HG02840 (cell line): ENCODE results near the gene MOCS2.

Source experiments
- ATAC-seq: cut with Tn5 transposase; IDR thresholded peaks from one replicate; pipeline ENCODE4 v1.9.1; 2021; ENCODE audit warnings: mild to moderate bottlenecking, moderate library complexity, moderate number of reproducible peaks; ENCODE audit not compliant: unreplicated experiment, low FRiP score

MOCS2 gene

DNA sequence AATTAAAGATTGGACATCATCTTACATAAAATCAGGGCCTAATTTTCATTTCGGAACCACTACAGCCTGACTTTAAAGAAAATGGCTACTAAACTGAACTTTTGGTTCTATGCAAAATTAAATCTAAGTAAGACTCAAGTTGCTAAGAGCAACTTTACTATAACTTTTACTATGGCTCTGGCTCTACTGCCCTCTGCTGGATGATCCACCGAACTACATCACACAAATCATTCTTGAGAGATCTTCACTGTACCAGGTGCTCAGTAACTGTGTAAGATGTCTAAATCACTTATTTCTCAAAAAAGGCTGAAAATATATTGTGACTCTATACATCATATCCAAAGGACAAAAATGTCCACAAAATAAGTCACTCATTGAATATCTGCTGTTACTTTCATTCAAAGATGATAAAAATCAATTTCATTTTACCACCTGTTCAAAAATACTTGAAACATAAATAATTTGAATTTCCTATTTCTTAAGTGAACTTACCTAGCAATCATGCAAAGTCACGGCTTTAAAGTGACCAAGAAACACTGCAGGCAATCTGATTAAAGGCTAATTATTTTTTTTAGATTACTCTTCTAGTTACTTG lies 13.5 kb downstream of the MOCS2 start:
- peak; percentile 51 for ATAC-seq

DNA sequence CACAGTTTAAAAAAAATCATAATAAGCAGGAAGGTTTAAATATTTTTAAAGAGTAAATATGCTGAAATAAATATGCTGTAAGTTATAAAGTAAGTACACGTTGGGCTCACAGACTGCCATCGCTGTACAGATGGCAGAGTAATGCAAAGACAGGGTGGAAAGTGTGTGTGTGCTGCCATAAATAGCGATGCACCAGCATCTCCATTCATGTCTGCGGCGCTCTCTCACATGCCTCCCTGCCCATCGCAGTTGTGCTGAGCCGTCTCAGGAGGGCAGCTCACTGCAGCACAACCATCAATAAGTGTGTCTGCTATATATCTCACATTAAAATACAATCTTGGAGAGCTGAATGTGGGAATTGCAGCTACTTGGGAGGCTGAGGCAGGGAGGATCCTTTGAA lies 14.3 kb downstream of the MOCS2 start:
- no peak for ATAC-seq

DNA sequence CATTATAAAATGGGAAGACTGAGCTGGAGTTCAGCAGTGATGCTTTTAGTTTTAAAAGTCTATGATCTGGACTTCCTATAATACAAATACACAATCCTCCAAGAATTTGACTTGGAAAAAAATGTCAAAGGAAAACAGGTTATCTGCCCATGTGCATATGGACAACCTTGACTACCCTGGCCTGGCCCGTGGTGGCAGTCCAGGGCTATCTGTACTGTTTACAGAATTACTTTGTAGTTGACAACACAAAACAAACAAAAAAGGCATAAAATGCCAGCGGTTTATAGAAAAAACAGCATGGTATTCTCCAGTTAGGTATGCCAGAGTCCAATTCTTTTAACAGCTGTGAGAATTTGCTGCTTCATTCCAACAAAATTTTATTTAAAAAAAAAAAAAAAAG lies 17.3 kb downstream of the MOCS2 start:
- ATAC-seq: no peak

GRCh38 chr5:53091289-53091688 lies 18.3 kb downstream of the MOCS2 start:
- no peak for ATAC-seq

- ATAC-seq: no peak
Observed at GRCh38 chr5:53090229-53090628, 19.3 kb downstream of the MOCS2 start.

DNA sequence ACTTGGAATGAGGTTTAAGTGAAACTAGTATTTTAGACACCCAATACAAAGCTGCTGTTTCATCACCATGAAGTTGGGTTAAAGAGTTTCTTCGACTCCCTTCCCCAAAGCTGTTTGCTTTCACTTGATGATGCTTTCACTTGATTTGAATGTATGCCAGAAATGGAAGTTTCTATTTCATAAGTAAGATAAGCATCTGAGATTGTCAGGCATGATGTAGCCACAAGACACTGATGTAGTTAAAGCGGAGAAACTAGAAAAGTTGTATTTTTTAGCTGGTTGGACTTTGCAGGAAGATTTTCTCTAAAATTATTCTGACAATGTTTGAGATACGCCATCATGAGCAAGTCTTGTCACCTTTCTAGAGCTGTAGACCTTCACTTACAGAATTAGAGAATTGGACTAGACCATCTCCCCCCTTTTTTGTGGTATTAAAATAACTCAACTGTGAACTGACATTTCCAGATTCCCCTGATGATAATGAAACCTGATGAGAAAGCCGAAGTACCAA lies 20.0 kb downstream of the MOCS2 start:
- peak; percentile 86 for ATAC-seq

DNA sequence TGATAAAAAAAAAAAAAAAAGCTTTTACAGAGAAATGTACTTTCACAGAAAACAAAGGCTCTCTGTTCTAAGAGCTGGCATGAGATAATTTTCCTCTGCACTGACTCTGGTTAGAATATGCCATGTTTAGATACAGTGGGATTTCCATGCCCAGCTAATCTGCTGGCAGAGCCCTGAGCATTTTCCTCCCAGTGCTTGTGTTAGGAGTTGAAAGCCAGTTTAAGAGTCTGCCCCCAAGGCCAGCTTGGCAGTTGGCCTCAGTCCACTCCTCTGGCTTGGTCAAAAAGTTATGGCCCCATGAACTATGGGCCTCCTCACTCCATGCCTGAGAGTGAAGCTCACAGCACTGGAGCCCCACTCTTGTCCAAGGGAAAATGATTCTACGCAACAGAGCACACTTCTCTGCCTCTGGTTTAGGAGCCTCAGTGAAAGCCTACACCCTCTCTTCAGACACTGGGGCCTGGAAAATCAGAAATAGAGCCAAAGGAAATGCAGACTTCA lies 21.9 kb downstream of the MOCS2 start:
- no peak for ATAC-seq

GRCh38 chr5:53087171-53087570 lies 22.4 kb downstream of the MOCS2 start:
- ATAC-seq: no peak

DNA sequence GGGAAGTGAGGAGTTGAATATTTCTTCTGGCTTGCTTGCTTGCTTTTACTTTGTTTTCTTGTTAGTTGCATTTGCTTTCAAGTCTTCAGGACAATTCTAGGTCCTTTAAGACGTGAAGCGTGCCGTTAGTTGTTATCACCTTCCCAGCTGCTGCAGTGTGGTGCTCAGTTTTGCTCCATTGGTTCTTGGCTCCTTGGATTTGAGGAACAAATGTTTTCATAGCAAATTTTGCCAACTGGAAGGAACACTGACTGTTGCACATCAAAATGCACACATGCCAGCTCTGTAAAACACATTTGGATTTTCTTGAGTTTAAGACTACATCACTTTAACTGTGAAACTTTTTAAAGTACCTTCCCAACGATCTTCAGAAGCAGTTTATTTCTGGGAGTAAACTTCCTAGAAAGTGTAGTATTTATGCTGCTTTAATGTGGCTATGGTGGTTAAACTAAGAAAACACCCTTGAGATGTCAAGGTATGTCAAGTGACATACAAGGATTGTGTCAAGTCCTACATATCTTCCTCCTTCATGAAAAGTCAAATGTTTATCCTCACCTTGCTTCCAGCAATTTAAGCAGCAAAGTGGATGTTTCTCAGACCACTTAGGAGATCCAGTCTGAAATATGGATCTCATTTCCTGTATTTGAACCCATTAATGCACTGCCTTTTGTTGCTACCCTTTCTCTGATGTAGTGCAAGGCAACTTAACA lies 24.9 kb downstream of the MOCS2 start:
- no peak for ATAC-seq

DNA sequence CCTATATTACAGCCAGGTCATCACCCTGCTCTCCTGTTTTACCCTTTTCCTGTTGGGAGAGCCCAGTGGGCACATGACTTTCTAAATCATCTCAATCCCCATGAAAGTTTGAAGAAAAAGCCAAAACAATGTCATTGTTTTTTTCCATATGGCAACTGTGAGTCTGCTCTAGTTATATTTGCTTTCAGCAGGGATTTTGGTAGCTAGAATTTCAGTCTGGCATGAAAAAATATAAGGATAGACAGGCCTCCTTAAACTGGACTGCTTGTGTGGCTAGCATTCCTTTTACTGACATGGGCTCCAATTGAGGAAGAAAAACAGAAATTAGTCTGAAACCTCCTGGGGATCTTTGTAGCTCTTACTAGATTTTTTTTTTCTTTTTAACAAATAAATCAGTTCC lies 25.6 kb downstream of the MOCS2 start:
- ATAC-seq: no peak

DNA sequence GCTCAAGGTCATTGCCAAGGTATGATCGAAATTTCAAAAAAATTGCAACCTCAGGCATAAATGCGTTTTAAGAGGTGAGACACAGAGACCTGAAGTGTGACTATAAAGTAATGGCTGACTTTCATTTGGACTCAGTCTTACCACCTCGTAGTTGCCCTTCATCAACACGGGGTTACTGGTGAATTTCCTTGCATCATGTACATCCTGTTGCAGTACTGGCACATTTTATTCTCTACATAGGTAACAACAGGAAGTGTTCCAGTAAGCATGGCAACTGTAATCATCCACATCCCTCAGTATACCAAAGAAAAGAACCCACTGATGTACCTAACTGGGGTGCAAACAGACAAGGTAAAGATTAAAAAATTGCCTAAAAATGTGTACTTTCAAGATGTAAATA lies 29.3 kb downstream of the MOCS2 start:
- no peak for ATAC-seq

GRCh38 chr5:53076014-53076583 lies 33.5 kb downstream of the MOCS2 start:
- ATAC-seq: no peak

DNA sequence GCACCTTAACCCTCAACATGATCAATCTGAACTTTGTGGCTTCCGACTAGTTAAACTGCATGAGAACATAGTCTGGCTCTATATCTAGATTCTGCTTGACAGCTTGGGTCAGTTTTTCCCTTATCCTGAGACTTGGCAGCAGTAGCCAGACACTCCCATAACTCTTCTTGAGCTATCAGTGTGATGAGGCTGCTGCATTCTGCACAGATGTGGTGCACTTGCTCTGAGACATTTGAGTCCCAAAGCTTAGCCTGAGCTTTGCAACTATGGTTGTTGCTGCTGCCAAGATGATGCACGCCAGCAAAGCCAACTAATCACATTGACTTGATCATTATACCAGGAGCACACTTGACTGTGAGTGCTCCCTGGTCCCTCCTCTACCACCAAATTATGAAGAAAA lies 36.2 kb downstream of the MOCS2 start:
- no peak for ATAC-seq

- no peak for ATAC-seq
Observed at GRCh38 chr5:53071738-53072137, 37.8 kb downstream of the MOCS2 start.

DNA sequence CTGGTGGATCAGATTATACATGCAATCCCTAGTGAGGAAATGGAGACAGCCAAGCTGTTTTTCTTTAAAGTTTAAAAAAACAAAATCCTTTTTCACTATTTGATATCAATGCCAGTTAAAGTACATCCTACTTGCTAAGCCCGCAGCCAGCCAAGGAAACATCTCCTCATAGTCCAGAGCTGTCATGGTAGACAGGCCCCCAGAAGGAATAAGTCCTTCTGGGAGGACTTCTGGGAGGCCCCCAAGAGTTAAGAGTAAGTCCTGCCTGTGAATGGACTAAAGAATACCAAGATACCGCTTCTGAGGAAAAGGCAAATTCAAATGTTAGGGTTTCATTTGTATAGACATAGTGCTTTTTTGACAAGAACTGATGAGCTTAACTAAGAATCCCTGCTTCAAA lies 38.3 kb downstream of the MOCS2 start:
- no peak for ATAC-seq

DNA sequence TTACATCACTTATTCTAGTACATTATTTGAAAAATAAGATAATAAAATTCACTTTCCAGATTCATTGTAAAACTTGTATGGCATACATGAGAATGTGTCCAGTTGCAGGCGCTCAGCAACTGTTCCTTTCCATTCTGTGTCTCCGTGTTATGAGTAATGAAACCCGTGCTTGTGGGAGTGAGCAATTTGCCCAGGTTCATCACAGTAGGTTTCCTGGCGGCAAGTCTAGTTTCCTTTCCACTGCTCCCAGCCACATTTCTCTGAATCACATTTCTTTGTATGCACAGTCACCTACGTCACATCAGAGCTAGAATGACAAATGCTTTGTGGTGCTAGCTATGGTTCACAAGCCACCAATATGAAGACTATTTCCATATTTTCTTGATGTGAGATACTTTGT lies 39.9 kb downstream of the MOCS2 start:
- no peak for ATAC-seq

DNA sequence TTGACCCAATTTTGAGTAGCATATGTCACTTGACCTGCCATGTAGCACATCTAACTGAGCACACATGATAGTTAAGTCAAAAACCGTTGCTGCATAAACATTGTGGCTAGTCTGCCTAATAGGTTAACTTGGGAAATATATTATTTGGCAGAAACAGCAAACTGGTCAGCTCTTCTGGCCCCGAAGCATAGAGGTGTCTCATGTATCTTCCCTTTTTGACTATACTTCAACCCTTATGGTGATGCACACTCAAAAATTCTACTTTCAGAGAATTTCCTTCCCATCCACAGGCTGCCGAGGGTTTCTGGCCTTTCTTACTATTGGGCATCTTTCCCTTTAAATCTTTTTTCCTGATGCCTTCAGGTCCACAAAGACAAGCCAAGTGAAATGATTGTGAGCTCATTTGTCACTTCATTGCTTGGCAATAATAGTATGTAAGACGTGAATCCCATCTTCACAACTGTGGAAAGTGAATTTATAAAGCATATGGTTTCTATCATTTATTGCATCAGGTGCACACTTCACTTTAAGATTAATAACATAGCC lies 41.2 kb downstream of the MOCS2 start:
- no peak for ATAC-seq

- no peak for ATAC-seq
Observed at GRCh38 chr5:53067641-53068040, 41.9 kb downstream of the MOCS2 start.

- ATAC-seq: no peak
Observed at GRCh38 chr5:53066088-53066487, 43.5 kb downstream of the MOCS2 start.

DNA sequence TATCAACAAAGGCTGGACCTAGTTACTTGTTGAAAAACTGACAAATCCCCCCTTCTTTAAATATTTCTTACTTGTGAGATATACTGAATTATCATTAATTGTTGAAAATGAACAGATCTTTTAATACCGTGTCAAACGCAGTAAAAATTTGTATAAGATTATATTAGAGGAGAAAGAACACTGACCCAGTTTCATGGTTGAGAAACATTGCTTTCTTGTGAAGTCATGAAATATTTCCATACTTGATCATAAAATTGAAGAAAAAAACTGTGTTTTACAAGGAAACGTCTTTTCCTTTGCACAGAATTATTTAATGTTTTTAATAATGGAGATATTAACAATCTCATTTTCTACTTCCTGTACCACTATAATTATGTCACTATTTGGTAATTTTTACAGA lies 45.8 kb downstream of the MOCS2 start:
- no peak for ATAC-seq

GRCh38 chr5:53063176-53063575 lies 46.4 kb downstream of the MOCS2 start:
- ATAC-seq: no peak
